HG03378 (cell line): ENCODE measurements around the gene SLC5A2.
"Not testable (repeated sequence)": the region's sequence is repeated elsewhere in the genome, so short reads cannot be mapped to it uniquely, and the experiment has no call there.

Experiments
- ATAC-seq: cut with Tn5 transposase; IDR thresholded peaks from one replicate; pipeline ENCODE4 v1.9.1; 2021; ENCODE audit warnings: mild to moderate bottlenecking, moderate library complexity; ENCODE audit not compliant: unreplicated experiment

SLC5A2 gene

DNA sequence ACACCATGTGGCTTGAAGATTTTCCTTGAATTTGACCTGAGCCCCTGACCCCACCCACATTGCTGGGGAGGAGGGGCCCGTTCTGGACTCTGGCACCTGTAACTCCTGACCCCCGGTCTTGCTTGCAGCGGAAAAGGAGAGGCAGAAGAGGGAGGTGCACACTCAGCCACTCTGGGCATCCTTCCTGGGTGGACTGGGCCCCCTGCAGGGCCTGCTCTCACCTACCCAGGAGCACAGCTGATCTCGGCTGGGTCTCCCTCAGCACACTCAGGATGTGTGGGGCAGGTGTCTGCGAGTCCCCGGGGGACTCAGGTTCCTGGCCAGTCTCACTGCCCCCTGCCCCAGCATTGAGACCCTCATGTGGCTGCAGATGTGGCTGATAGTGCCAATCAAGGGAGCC is 40.8 kb downstream of the SLC5A2 start:
- not testable (repeated sequence) for ATAC-seq

- no peak for ATAC-seq
Observed at GRCh38 chr16:31525113-31525512, 42.2 kb downstream of the SLC5A2 start.

DNA sequence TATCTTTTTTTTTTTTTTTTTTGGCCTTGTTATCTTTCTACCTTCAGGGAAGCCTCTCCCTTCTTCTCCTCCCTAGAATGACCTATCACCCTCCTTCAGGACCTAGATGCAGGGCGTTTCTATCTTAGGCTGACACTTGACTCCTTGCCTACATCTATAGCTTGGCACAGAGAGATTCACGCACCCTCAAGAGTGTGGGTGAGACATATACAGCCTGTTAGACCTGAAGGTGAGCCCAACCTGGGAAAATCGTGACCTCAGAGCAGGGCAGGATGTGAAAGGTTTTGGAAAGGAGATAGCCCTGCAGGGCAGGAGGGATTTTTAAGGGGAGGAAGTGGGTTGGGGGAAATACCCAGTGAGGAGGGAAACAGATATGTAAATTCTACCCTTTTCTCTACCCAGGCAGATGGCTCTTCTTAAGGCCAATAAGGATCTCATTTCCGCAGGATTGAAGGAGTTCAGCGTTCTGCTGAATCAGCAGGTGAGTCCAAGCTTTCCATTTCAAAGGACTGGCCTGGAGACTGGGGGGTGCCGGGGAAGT is 44.9 kb downstream of the SLC5A2 start, which contains the start of gene AHSP:
Gene AHSP, plus strand, starts transcription at position 167 of the 541 bp plus-strand sequence. Its CDS starts 240 bp downstream, at position 407.
- no peak for ATAC-seq

GRCh38 chr16:31528523-31529107 is 45.7 kb downstream of the SLC5A2 start:
- ATAC-seq: no peak

DNA sequence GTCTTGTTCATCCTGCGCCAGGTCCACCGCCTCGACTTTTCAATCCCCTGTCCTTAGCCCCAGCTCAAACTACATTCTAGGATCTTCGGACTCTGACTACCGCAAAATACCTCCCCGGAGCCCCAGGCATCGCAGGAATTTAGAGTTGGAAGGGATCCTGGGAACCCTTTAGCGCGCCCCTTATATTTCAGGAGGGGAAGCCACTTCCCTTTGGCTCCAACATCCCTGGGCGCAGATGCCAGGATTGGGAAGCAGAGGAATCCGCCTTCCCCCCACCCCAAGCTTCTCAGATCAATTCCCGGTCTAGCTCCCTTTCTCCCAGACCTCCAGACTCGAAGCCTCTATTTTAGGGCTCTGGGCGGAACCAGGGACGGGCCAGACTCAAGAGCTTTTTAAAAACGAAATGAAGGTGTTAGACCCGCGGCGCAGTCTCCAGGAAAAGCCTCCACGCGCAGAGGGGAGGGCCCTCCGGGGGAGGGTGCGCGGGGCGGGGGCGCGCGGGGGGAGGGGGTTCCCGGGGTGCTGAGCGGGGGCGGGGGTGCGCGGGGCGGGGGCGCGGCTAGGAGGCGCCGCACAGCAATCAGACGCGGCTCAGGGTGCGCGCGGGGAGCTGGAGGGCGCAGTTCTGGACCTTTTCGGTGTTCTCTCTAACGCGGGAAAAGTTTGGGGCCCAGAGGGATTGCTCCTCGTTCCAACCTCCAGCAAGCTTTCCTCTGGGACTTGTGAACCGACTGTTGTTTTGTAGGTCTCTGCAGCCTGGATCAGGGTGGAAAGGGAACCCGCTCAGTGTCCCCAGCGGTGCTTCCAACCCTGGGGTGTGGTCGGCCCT is 46.4 kb downstream of the SLC5A2 start:
- ATAC-seq: no peak

GRCh38 chr16:31529937-31530312 is 47.0 kb downstream of the SLC5A2 start:
- no peak for ATAC-seq

- ATAC-seq: no peak
Observed at GRCh38 chr16:31530405-31530804, 47.5 kb downstream of the SLC5A2 start.

DNA sequence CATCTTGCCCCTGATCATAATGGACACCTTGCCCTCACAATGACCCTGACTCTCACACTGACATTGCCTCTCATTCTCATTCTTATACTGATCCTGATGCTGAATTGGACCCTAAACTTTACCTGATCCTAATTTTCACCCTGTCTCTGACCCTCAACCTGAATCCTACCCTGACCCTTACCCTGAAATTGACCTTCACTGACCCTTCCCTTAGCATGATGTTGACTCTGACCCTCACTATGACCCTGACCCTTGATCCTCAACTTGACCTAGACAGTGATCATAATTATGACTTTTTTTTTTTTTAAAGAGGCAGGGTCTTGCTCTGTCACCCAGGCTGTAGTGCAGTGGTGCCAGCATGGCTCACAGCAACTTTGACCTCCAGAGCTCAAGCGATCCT is 48.2 kb downstream of the SLC5A2 start:
- no peak for ATAC-seq

- no peak for ATAC-seq
Observed at GRCh38 chr16:31532120-31532519, 49.2 kb downstream of the SLC5A2 start.

DNA sequence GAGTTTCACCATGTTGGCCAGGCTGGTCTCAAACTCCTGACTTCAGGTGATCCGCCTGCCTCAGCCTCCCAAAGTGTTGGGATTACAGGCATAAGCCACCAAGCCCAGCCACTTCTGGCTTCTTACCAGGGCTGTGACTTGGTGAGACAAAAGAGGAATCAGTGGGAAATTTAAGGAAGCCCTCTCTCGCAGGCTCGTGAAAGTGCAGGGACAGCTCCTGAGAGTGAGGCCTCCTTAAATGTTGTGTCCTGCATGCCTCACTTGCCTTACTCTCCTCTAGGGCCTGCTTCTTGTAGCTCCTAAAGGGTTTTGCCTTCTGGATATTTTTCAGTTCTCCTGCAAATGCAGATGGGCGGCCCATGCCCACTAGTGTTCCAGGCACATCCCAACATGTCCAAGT is 50.0 kb downstream of the SLC5A2 start:
- no peak for ATAC-seq

DNA sequence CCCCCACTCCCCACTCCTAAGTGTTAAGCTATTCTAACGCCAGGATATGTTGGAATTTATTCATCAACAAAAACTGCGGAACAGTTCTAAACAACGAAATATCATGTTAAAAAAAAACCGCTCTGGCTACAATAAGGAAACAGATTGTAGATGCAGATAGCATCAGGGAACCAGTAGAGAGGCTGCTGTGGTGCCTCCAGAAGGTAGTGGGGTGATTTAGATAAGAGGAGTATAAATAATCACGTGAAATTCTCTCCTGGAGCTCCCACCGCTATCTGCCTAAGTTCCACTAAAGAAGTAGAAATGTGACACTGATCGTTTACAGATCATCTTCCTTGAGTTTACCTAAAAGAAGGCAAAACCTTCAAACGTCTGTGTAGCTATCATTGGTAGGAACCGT is 52.8 kb downstream of the SLC5A2 start:
- ATAC-seq: no peak

GRCh38 chr16:31536804-31537361 is 54.0 kb downstream of the SLC5A2 start:
- ATAC-seq: no peak

DNA sequence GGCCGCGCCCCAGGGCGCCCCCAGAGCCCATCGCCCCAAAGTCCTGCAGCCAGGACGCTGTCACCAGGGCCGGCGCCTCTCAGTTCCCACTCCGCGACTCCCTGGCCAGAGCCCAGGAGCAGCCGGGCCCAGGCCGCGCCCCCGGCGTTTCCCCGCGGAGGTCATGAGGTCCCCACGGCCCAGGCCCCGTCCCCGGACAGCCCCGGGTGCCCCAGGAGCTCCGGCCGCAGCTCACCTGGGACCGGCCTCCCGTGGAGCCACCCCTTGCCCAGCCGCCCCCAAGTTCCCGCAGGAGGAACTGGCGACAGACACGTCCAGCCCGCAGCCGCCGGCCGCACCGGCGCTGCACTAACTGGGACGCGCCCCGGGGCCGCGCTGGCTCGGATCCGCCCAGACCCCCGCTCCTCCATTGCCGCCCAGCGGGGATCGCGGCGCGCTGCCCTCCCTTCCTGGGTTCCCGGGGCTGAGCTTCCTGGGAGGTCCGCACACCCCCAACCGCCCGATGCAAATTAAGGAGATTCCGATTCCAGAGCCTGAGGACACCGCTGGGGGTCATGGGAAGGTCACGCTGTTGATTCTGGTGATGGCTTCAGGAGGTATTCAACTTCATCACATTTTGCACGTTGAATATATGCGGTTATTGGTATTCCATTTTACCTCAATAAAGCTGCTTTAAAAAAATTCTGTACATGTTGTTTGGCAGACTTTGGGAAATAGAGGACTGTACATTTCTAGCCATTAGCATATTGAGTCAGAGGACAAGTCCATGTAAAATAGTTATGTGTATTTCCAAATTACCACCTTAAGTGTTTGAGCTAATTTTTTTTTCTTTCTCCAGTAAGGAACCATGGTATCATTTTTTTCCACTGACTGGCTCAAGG is 54.7 kb downstream of the SLC5A2 start:
- no peak for ATAC-seq

GRCh38 chr16:31538243-31538598 is 55.3 kb downstream of the SLC5A2 start:
- ATAC-seq: not testable (repeated sequence)

DNA sequence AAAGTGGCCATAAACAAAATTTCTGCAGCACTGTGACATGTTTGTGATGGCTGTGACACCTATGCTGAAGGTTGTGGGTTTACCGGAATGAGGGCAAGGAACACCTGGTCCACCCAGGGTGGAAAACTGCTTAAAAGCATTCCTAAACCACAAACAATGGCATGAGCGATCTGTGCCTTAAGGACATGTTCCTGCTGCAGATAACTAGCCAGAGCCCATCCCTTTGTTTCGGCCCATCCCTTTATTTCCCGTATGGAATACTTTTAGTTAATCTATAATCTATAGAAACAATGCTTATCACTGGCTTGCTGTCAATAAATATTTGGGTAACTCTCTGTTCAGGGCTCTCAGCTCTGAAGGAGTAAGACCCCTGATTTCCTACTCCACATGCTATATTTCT is 56.8 kb downstream of the SLC5A2 start:
- not testable (repeated sequence) for ATAC-seq
